ENCODE results near the gene ZFP92. TPM values are rescaled to one million over a fixed set of nuclear protein-coding genes. Genes with fewer than 3 reads are reported as not detected.

The ZFP92 gene
- total and polyA plus RNA-seq, 10 of the 15 experiments (the other 5 are each of a cell fraction or from before 2014, with no cell fraction given): 0.02 to 1.6 (median 0.09) TPM; not detected in 2

- ChIA-PET RAD21 (ENCODE audit: unreplicated experiment) (no interaction called here), CTCF (no interaction called here), POLR2A (interaction anchor here (0.6 kb wide), 1 partner anchor 106 kb away, joined by 4 read pairs; no protein-coding TSS in a partner anchor), SMC1A (ENCODE audit: uncharacterized antibody, unreplicated experiment) (no interaction called here)
- no peak within 1 kb of the TSS for H3K9ac ChIP-seq (ENCODE audit: control insufficient read depth, insufficient read depth, low read length)
- ATAC-seq (no peak), DNase-seq (ENCODE audit: low read depth, low spot score) (no peak), FAIRE-seq (no peak)
- no peaks in the 10 kb centered on the region for H4K20me1 ChIP-seq (ENCODE audit: control insufficient read depth, insufficient read depth)
- no peaks in the 10 kb centered on the region for H3K79me2 ChIP-seq (ENCODE audit: control insufficient read depth, insufficient read depth, low read length)
- H3K4me3 ChIP-seq: no peak within 1 kb of the TSS
- in situ Hi-C loops (cut with MboI) (no loop called here), intact Hi-C loops (cut with micrococcal nuclease; ENCODE audit: unreplicated experiment) (no loop called here)
- no peak within 1 kb of the TSS for H2AFZ ChIP-seq (ENCODE audit: control insufficient read depth, low read depth, low read length)
- 85% methylated on average over 29 of the region's 29 CpGs for WGBS (ENCODE audit: insufficient coverage, insufficient replicate concordance, low lambda C conversion rate, missing lambda C conversion rate)
- TF ChIP-seq, protein P1, sequence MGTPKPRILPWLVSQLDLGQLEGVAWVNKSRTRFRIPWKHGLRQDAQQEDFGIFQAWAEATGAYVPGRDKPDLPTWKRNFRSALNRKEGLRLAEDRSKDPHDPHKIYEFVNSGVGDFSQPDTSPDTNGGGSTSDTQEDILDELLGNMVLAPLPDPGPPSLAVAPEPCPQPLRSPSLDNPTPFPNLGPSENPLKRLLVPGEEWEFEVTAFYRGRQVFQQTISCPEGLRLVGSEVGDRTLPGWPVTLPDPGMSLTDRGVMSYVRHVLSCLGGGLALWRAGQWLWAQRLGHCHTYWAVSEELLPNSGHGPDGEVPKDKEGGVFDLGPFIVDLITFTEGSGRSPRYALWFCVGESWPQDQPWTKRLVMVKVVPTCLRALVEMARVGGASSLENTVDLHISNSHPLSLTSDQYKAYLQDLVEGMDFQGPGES (IDR thresholded peaks at IDR 0.05): no peak
- TF ChIP-seq HDAC6 (IDR thresholded peaks at IDR 0.05; ENCODE audit: unreplicated experiment) (no peak), HDGF (IDR thresholded peaks at IDR 0.05) (no peak), ATF7 (IDR thresholded peaks at IDR 0.05; ENCODE audit: low read depth) (no peak), CHD2 (IDR thresholded peaks at IDR 0.05; ENCODE audit: borderline replicate concordance, low read depth, low read length) (no peak), FOXM1 (IDR thresholded peaks at IDR 0.05; ENCODE audit: low read depth, low read length) (no peak), BACH1 (IDR thresholded peaks at IDR 0.05; ENCODE audit: borderline replicate concordance) (no peak), SIN3A (IDR thresholded peaks at IDR 0.05; ENCODE audit: low read depth, low read length) (no peak), CHD1 (IDR thresholded peaks at IDR 0.05; ENCODE audit: low read depth, low read length) (no peak), RBBP5 (conservative IDR thresholded peaks at IDR 0.05) (no peak), PBX3 (IDR thresholded peaks at IDR 0.05; ENCODE audit: insufficient replicate concordance, low read depth, low read length) (no peak), CHD4 (IDR thresholded peaks at IDR 0.05) (no peak)
- TF ChIP-seq, protein P2, sequence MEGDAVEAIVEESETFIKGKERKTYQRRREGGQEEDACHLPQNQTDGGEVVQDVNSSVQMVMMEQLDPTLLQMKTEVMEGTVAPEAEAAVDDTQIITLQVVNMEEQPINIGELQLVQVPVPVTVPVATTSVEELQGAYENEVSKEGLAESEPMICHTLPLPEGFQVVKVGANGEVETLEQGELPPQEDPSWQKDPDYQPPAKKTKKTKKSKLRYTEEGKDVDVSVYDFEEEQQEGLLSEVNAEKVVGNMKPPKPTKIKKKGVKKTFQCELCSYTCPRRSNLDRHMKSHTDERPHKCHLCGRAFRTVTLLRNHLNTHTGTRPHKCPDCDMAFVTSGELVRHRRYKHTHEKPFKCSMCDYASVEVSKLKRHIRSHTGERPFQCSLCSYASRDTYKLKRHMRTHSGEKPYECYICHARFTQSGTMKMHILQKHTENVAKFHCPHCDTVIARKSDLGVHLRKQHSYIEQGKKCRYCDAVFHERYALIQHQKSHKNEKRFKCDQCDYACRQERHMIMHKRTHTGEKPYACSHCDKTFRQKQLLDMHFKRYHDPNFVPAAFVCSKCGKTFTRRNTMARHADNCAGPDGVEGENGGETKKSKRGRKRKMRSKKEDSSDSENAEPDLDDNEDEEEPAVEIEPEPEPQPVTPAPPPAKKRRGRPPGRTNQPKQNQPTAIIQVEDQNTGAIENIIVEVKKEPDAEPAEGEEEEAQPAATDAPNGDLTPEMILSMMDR (IDR thresholded peaks at IDR 0.05 in 2 of 3, conservative IDR thresholded peaks at IDR 0.05 in 1 of 3; ENCODE audit: control insufficient read depth in 2 of 3, extremely low read depth in 1 of 3, insufficient read depth in 1 of 3, low read depth in 3 of 3, low read length in 3 of 3): no peak
- TF ChIP-seq, protein P3, sequence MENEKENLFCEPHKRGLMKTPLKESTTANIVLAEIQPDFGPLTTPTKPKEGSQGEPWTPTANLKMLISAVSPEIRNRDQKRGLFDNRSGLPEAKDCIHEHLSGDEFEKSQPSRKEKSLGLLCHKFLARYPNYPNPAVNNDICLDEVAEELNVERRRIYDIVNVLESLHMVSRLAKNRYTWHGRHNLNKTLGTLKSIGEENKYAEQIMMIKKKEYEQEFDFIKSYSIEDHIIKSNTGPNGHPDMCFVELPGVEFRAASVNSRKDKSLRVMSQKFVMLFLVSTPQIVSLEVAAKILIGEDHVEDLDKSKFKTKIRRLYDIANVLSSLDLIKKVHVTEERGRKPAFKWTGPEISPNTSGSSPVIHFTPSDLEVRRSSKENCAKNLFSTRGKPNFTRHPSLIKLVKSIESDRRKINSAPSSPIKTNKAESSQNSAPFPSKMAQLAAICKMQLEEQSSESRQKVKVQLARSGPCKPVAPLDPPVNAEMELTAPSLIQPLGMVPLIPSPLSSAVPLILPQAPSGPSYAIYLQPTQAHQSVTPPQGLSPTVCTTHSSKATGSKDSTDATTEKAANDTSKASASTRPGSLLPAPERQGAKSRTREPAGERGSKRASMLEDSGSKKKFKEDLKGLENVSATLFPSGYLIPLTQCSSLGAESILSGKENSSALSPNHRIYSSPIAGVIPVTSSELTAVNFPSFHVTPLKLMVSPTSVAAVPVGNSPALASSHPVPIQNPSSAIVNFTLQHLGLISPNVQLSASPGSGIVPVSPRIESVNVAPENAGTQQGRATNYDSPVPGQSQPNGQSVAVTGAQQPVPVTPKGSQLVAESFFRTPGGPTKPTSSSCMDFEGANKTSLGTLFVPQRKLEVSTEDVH (IDR thresholded peaks at IDR 0.05; ENCODE audit: low read depth, partially characterized antibody): no peak
- TF ChIP-seq, protein P4, sequence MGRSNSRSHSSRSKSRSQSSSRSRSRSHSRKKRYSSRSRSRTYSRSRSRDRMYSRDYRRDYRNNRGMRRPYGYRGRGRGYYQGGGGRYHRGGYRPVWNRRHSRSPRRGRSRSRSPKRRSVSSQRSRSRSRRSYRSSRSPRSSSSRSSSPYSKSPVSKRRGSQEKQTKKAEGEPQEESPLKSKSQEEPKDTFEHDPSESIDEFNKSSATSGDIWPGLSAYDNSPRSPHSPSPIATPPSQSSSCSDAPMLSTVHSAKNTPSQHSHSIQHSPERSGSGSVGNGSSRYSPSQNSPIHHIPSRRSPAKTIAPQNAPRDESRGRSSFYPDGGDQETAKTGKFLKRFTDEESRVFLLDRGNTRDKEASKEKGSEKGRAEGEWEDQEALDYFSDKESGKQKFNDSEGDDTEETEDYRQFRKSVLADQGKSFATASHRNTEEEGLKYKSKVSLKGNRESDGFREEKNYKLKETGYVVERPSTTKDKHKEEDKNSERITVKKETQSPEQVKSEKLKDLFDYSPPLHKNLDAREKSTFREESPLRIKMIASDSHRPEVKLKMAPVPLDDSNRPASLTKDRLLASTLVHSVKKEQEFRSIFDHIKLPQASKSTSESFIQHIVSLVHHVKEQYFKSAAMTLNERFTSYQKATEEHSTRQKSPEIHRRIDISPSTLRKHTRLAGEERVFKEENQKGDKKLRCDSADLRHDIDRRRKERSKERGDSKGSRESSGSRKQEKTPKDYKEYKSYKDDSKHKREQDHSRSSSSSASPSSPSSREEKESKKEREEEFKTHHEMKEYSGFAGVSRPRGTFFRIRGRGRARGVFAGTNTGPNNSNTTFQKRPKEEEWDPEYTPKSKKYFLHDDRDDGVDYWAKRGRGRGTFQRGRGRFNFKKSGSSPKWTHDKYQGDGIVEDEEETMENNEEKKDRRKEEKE (IDR thresholded peaks at IDR 0.05): no peak
- no peaks in the 10 kb centered on the region; the same call in 2 of the 3 replicates for H3K9me3 ChIP-seq (replicated peaks; ENCODE audit: control insufficient read depth, insufficient read depth, low read length)
- no peaks in the 10 kb centered on the region for H3K27me3 ChIP-seq (replicated peaks in 1 of 2; ENCODE audit: control insufficient read depth in 2 of 2, insufficient read depth in 2 of 2, low read length in 1 of 2)
- H3K36me3 ChIP-seq (ENCODE audit: control insufficient read depth in 2 of 2, insufficient read depth in 2 of 2, low read length in 1 of 2): no peaks in the 10 kb centered on the region
- no peak within 1 kb of the TSS for H3K4me2 ChIP-seq (ENCODE audit: control insufficient read depth, insufficient read depth)
- H3K4me1 ChIP-seq (ENCODE audit: control insufficient read depth, insufficient read depth, low read length): no peaks in the 10 kb centered on the region
- BruUV-seq (replicated peaks): no TSS peak
- no peak within 1 kb of the TSS for H3K27ac ChIP-seq (ENCODE audit: control insufficient read depth, insufficient read depth)
Observed at GRCh38 chrX:153401133-153401764, 10.0 kb upstream of the ZFP92 start, which contains the start of gene PNMA6E. PNMA6E (minus strand) TSS chrX:153401350; CDS start chrX:153398849, 2,501 bp downstream.
